Stimulated activated CD4-positive, alpha-beta T cell treated with anti-CD3 and anti-CD28 coated beads, TNF-alpha, amount 100 ng/mL, for 48 hours (primary cell): ENCODE data around the gene HOXC6.

Experiments used
- DNase-seq, 3 donors: peaks; one replicate each; pipeline ENCODE4 v3.0.0-alpha.2; 2020; ENCODE audit warnings: low read depth in 3 of 3

The HOXC6 gene

GRCh38 chr12:54028314-54029201, at the start of gene HOXC6:
HOXC6 (plus strand) TSS chr12:54028440; CDS start chr12:54028522, 82 bp downstream.
- no peak for DNase-seq

DNA sequence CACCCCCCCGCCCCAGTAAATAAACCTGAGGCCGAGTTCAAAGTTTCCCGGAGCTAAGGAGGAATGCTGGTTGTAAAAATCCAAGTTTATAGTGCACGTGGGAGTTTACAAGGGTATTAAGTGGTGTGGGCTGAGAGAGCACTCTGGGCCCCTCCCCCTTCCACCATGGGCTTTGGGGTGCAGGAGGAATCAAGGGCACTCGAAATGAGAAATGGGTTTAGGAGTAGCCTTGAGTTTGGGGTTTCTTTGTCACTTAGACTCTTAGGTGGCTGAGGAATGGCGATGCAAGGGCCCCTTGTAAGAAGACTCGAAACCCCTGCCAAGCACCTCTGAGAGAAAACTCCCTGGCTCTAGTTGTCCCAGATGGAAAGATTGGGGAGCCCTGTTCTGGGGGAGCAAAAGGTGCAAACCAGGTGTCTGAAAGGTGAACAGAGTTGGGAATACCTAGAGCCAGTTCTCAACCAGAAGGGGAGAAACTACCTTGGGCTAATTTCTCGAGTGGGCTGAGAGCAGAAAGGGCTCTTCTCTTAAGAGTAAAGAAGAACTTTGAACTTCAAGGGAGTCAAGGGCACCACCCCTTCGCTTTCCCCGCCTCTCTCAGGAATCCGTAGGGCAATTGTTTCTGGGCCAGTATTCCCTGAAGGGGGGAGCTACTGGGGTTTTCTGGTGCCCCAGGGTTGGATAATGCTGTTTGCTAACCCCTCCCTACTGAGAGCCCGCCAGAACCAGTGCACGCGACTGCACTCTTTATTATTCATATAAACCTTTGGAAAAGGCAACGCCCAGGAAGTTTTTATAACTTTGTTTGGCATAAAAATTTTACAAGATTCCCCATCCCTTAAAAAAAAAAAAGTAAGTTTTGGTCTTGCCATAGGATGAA, 49.5 kb upstream of the HOXC6 start:
- DNase-seq = no peak

DNA sequence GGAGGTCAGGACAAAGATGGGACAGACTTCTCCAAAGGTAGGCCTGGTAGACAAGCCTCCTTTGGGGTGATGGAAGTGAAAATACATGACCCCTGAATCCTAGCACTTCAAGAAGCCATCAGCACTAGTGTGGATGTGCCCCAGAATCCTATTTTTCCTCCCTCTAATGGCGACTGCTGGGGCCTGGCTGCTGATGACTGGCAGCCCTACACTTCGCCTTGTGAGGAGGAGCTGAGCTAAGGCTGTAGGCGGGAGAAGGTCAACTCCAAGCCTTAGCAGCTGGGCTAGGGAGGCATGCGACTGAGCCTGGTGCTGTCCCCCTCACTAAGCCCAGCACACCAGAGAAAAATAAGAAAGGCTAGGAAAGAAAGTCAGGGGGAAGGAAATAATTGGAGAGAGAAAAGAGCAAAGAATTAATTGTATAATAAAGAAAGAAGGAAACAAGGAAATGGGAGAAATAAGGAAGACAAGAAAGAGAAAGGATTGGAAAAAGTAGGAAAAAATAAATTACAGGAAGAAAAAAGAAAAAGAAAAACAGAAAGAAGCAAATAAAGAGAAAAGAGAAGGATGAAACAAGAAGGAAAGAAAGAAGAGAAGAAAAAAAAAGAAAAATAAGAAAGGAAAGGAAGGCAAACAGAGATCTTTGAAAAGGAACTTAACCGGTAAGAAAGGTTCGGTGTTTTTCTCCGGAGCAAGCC, 48.0 kb upstream of the HOXC6 start:
- DNase-seq = no peak

DNA sequence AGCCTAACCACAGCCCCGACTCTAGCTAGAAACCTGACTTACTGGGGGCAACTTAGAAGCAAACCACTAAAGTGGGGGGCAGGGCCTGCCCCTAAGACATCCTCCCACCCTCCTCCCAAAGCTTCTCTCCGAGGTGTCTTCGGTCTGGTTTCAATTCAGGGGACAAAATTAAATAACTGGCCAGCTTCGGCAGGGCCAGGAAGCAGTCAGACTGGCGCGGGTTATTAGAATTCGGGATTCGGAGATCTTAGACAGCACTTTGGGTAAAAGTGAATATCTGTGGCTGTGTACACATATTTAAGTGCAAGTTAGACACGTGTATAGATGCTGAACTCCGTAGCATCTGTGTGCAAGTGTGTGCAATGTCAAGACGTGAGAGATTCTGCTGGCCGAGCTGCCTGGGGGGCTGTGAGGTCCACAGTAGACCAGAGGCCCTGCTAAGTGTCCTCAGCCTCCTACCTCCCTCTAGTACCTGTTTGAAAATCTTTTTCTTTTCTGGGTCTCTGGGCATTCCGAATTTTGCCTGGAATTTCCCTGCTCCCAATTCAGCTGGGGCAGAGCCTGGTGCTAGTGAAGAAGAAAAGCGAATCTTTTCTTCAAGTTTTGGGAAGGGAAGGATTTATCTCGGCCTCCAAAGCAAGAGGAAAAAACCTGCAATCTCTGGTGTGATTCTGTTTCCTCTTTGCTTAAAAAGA, 47.3 kb upstream of the HOXC6 start:
- DNase-seq = no peak

GRCh38 chr12:53981634-53982565, 46.3 kb upstream of the HOXC6 start:
- DNase-seq = no peak

GRCh38 chr12:53982648-53983567, 45.3 kb upstream of the HOXC6 start:
- DNase-seq = no peak

DNA sequence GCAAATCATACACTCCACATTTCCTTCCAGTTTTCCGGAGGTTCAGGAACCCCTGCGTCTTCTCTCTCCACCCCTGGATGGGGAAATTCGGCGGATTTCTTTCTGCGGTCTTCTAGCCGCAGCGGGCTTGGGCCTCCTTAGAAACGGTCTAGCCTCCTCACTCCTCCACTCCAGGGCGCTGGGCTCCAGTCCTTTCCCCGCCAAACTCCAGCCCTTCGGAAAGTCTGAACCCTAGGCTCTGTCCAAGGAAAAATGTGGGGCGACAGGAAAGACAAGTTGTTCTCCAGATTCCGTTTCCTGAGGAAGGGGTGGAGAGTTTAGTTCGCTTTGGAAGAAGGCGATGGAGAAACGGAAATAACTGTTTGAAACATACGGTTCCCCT, 44.7 kb upstream of the HOXC6 start:
- no peak for DNase-seq

DNA sequence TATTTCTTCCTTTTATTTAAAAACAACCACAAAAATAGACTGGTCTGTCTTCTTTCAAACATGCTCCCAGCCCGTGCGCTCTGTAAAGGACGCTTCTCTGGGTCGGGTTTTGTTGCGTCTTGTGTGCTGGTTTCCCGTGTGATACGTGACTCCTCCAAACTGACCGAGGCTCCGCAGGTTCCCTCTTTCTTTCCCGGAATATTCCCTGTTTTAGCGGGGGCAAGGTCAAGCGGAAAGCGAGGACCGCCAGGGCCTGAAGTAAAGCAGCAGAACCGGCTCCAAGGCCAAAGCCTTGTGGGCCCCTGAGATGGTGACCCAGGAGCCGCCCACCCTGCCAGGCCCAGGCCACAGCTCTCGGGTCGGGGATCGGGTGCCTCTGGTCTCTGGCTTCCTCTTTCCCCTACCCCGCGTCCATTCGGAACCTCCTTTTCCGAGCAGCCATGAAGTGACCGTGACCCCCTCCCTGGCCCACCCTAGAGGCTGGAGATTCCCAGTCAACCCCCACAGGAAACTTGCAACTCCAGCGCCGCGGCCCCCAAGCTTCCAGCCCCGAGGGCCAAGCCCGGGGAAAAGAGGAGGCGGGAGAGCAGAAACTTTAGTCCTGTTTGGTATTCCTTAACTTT, 44.2 kb upstream of the HOXC6 start:
- no peak for DNase-seq

GRCh38 chr12:53984901-53985691, 43.1 kb upstream of the HOXC6 start, which contains the start of gene HOXC10:
HOXC10 (plus strand) TSS chr12:53985146; CDS start chr12:53985260, 114 bp downstream.
- peak; percentile 80 to 90 (median 82) for DNase-seq

- no peak for DNase-seq
Measured at GRCh38 chr12:53985692-53985993, 42.6 kb upstream of the HOXC6 start.

DNA sequence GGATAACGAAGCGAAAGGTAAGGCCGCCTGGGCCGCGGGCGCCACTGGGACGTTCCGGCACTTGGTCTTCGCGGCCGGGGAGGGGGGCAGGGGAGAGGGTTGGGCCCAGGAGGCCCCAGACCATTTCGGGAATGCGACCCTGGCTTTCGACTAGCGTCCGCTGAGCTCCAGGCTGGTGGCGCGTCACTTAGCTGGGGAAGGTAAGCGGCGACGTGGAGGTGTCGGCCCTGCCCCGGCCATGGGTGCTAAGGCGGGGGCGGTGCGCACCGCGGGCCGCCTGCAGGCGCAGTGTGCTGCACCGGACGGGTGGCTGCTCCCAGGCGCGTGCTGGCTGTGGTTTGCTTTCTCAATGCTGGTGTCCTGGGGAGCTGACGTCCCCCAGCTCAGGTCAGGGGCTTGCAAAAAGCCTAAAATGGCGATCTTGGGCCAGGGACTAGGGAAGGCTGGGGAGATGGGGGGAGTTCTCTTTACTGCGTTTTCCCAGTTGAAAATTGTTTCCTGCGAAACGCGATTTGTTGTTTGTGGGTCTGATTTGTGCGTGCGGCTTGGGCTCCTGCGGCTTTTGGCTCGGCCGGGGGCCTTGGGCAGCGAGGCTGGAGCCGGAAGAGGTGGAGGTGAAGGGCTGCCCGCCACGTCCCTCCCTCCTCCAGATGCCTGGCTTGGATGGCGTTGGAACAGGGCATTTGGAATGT, 42.1 kb upstream of the HOXC6 start:
- no peak for DNase-seq

- DNase-seq = no peak
Measured at GRCh38 chr12:53986686-53987483, 41.4 kb upstream of the HOXC6 start.

DNA sequence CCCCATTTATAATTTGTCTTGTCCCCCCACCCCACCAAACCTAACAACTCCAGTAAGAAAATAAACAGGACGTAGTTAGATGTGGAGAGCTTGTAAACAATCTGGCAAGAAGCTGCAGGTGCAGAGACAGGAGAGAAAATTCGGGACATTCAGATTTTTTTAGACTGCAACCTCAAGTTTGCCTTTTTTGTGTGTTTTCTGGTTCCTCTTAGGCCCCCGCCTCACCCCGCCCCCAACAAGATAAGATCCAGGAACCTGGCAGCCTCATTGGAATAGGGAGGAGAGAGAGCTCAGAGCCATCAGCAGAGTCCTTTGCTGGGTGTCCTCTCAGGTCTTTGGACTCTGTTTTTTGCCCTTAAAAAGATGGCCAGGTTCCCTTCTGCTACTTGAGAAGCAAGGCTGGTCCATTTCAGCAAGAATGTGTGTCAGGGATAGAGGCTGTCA, 40.4 kb upstream of the HOXC6 start:
- DNase-seq = no peak

DNA sequence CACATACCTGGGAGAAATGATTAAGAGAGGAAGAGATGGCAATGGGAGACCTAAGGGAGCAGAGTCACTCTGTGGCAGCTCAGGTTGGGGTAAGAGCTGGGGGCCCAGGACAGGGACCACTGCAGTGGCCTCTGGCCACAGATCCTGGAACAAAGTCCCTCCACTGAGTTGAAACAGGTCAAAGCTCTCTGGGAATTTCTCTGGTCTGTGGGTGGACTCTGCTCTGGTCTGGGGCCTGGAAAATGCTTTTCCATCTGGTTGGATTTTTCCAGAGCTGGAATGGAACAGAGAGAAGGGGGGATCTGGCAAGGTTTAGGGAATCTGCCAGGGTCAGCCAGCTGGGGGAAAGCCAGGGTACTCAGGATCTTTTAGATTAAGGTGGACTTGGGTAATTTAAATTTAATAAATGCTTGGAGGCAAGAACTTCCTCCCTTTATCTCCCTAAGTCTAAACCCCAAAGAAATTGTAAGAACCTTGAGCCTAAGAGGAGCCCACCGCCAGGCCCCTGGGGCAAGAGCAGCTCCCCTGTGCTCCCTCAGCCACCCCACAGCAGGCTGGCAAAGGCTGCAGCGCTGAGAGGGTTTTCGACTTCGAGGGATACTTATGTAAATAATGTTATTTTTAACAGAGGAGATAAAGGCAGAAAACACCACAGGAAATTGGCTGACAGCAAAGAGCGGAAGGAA, 39.6 kb upstream of the HOXC6 start:
- DNase-seq = no peak

DNA sequence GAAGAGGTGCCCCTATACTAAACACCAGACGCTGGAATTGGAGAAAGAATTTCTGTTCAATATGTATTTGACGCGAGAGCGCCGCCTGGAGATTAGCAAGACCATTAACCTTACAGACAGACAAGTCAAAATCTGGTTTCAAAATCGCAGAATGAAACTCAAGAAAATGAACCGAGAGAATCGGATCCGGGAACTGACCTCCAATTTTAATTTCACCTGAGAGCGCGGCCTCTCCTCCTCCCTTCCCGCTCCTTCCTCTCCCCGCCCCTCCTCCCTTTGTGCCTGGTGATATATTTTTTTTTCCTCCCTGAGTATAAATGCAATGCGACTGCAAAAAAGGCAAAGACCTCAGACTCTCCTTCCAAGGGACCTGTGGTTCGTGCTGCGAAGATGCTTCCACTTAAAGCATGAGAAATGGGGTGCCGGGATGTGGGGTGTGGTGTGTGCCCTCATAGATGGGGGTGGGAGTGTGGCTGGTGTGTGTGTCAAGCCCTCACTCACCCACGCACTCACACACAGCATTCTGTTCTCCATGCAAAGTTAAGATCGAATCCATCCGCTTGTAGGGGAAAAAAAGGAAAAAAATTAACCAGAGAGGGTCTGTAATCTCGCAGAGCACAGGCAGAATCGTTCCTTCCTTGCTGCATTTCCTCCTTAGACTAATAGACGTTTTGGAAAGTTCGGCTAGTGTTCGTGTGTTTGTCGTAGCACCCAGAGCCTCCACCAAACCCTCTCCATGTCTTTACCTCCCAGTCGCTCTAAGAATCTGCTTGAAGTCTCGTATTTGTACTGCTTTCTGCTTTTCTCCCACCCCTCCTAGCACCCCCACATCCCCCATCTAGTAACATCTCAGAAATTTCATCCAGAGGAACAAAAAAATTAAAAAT, 38.8 kb upstream of the HOXC6 start:
- no peak for DNase-seq
